ENCODE results near the gene PON3.

Gene PON3

GRCh38 chr7:95342029-95342428 lies 54.1 kb downstream of the PON3 start:
- no peaks in the 10 kb centered on the region for H3K27me3 ChIP-seq (ENCODE audit: insufficient read depth, insufficient read length)
- H3K36me3 ChIP-seq (ENCODE audit: insufficient read depth, insufficient read length, low read length), result no peaks in the 10 kb centered on the region
- no peak overlapping the region for H3K4me3 ChIP-seq (ENCODE audit: insufficient read length, low read depth)
- TF ChIP-seq YY1 (IDR thresholded peaks at IDR 0.05; ENCODE audit: insufficient read depth, insufficient read length) (no peak), ZNF274 (IDR thresholded peaks at IDR 0.05; ENCODE audit: low read depth, low read length) (no peak), SUZ12 (IDR thresholded peaks at IDR 0.05; ENCODE audit: extremely low read depth, insufficient read depth, insufficient read length) (no peak)
- H3K9ac ChIP-seq (ENCODE audit: insufficient read length, low read depth), result no peak overlapping the region
- H3K4me1 ChIP-seq (ENCODE audit: insufficient read depth, insufficient read length), result peaks cover 3% of the 10 kb centered on the region
- no peaks in the 10 kb centered on the region for H3K9me3 ChIP-seq (ENCODE audit: insufficient read depth, low read length)
- no peak for DNase-seq (ENCODE audit: low read depth, low spot score)

- no peak overlapping the region for H3K9ac ChIP-seq (ENCODE audit: insufficient read length, low read depth)
- H3K36me3 ChIP-seq (ENCODE audit: insufficient read depth, insufficient read length, low read length), result no peaks in the 10 kb centered on the region
- H3K4me3 ChIP-seq (ENCODE audit: insufficient read length, low read depth), result no peak overlapping the region
- TF ChIP-seq ZNF274 (IDR thresholded peaks at IDR 0.05; ENCODE audit: low read depth, low read length) (no peak), YY1 (IDR thresholded peaks at IDR 0.05; ENCODE audit: insufficient read depth, insufficient read length) (no peak), SUZ12 (IDR thresholded peaks at IDR 0.05; ENCODE audit: extremely low read depth, insufficient read depth, insufficient read length) (no peak)
- H3K27me3 ChIP-seq (ENCODE audit: insufficient read depth, insufficient read length), result no peaks in the 10 kb centered on the region
- H3K4me1 ChIP-seq (ENCODE audit: insufficient read depth, insufficient read length), result peaks cover 3% of the 10 kb centered on the region
- no peaks in the 10 kb centered on the region for H3K9me3 ChIP-seq (ENCODE audit: insufficient read depth, low read length)
- no peak for DNase-seq (ENCODE audit: low read depth, low spot score)
These were observed 55.7 kb downstream of the PON3 start for GRCh38 chr7:95340491-95340890.

- Histone ChIP-seq H3K27me3 (ENCODE audit: insufficient read depth, insufficient read length) (no peaks in the 10 kb centered on the region), H3K36me3 (ENCODE audit: insufficient read depth, insufficient read length, low read length) (no peaks in the 10 kb centered on the region), H3K9ac (ENCODE audit: insufficient read length, low read depth) (no peak overlapping the region), H3K9me3 (ENCODE audit: insufficient read depth, low read length) (no peaks in the 10 kb centered on the region), H3K4me3 (ENCODE audit: insufficient read length, low read depth) (no peak overlapping the region), H3K4me1 (ENCODE audit: insufficient read depth, insufficient read length) (peaks cover 3% of the 10 kb centered on the region)
- no peak for DNase-seq (ENCODE audit: low read depth, low spot score)
- TF ChIP-seq YY1 (IDR thresholded peaks at IDR 0.05; ENCODE audit: insufficient read depth, insufficient read length), result no peak
- no peak for TF ChIP-seq SUZ12 (IDR thresholded peaks at IDR 0.05; ENCODE audit: extremely low read depth, insufficient read depth, insufficient read length)
- TF ChIP-seq ZNF274 (IDR thresholded peaks at IDR 0.05; ENCODE audit: low read depth, low read length), result no peak
These were observed 57.3 kb downstream of the PON3 start for GRCh38 chr7:95338832-95339231.

- no peak overlapping the region for H3K4me3 ChIP-seq (ENCODE audit: insufficient read length, low read depth)
- H3K27me3 ChIP-seq (ENCODE audit: insufficient read depth, insufficient read length), result no peaks in the 10 kb centered on the region
- no peaks in the 10 kb centered on the region for H3K4me1 ChIP-seq (ENCODE audit: insufficient read depth, insufficient read length)
- no peaks in the 10 kb centered on the region for H3K9me3 ChIP-seq (ENCODE audit: insufficient read depth, low read length)
- no peaks in the 10 kb centered on the region for H3K36me3 ChIP-seq (ENCODE audit: insufficient read depth, insufficient read length, low read length)
- TF ChIP-seq ZNF274 (IDR thresholded peaks at IDR 0.05; ENCODE audit: low read depth, low read length) (no peak), YY1 (IDR thresholded peaks at IDR 0.05; ENCODE audit: insufficient read depth, insufficient read length) (no peak), SUZ12 (IDR thresholded peaks at IDR 0.05; ENCODE audit: extremely low read depth, insufficient read depth, insufficient read length) (no peak)
- no peak overlapping the region for H3K9ac ChIP-seq (ENCODE audit: insufficient read length, low read depth)
- DNase-seq (ENCODE audit: low read depth, low spot score), result no peak
These were observed 61.1 kb downstream of the PON3 start for GRCh38 chr7:95335093-95335492.

- no peak for DNase-seq (ENCODE audit: low read depth, low spot score)
- no peaks in the 10 kb centered on the region for H3K36me3 ChIP-seq (ENCODE audit: insufficient read depth, insufficient read length, low read length)
- no peaks in the 10 kb centered on the region for H3K9me3 ChIP-seq (ENCODE audit: insufficient read depth, low read length)
- no peak overlapping the region for H3K9ac ChIP-seq (ENCODE audit: insufficient read length, low read depth)
- no peak for TF ChIP-seq ZNF274 (IDR thresholded peaks at IDR 0.05; ENCODE audit: low read depth, low read length)
- TF ChIP-seq SUZ12 (IDR thresholded peaks at IDR 0.05; ENCODE audit: extremely low read depth, insufficient read depth, insufficient read length), result no peak
- no peak for TF ChIP-seq YY1 (IDR thresholded peaks at IDR 0.05; ENCODE audit: insufficient read depth, insufficient read length)
- no peaks in the 10 kb centered on the region for H3K27me3 ChIP-seq (ENCODE audit: insufficient read depth, insufficient read length)
- H3K4me3 ChIP-seq (ENCODE audit: insufficient read length, low read depth), result no peak overlapping the region
- no peaks in the 10 kb centered on the region for H3K4me1 ChIP-seq (ENCODE audit: insufficient read depth, insufficient read length)
These were observed 61.7 kb downstream of the PON3 start for GRCh38 chr7:95334447-95334846.

GRCh38 chr7:95330961-95331337 lies 65.2 kb downstream of the PON3 start:
- no peak for TF ChIP-seq YY1 (IDR thresholded peaks at IDR 0.05; ENCODE audit: insufficient read depth, insufficient read length)
- H3K36me3 ChIP-seq (ENCODE audit: insufficient read depth, insufficient read length, low read length), result no peaks in the 10 kb centered on the region
- no peak overlapping the region for H3K4me3 ChIP-seq (ENCODE audit: insufficient read length, low read depth)
- no peaks in the 10 kb centered on the region for H3K9me3 ChIP-seq (ENCODE audit: insufficient read depth, low read length)
- no peaks in the 10 kb centered on the region for H3K27me3 ChIP-seq (ENCODE audit: insufficient read depth, insufficient read length)
- no peaks in the 10 kb centered on the region for H3K4me1 ChIP-seq (ENCODE audit: insufficient read depth, insufficient read length)
- no peak for DNase-seq (ENCODE audit: low read depth, low spot score)
- no peak overlapping the region for H3K9ac ChIP-seq (ENCODE audit: insufficient read length, low read depth)

- Histone ChIP-seq H3K4me1 (ENCODE audit: insufficient read depth, insufficient read length) (no peaks in the 10 kb centered on the region), H3K9me3 (ENCODE audit: insufficient read depth, low read length) (no peaks in the 10 kb centered on the region), H3K27me3 (ENCODE audit: insufficient read depth, insufficient read length) (no peaks in the 10 kb centered on the region), H3K4me3 (ENCODE audit: insufficient read length, low read depth) (no peak overlapping the region), H3K9ac (ENCODE audit: insufficient read length, low read depth) (no peak overlapping the region), H3K36me3 (ENCODE audit: insufficient read depth, insufficient read length, low read length) (no peaks in the 10 kb centered on the region)
- no peak for TF ChIP-seq YY1 (IDR thresholded peaks at IDR 0.05; ENCODE audit: insufficient read depth, insufficient read length)
- TF ChIP-seq ZNF274 (IDR thresholded peaks at IDR 0.05; ENCODE audit: low read depth, low read length), result no peak
- TF ChIP-seq SUZ12 (IDR thresholded peaks at IDR 0.05; ENCODE audit: extremely low read depth, insufficient read depth, insufficient read length), result no peak
- DNase-seq (ENCODE audit: low read depth, low spot score), result no peak
These were observed 65.8 kb downstream of the PON3 start for GRCh38 chr7:95330204-95330960.
